HCT116 (cell line): ENCODE data around the gene APIP. TPM values are rescaled to one million over a fixed set of nuclear protein-coding genes. Genes with fewer than 3 reads are reported as not detected.

ENCODE experiments used
- ATAC-seq: fragments of 200-7000 bp; cut with Tn5 transposase; 2 replicates; pipeline ENCODE4 v1.9.1; 2020; ENCODE audit warnings: mild to moderate bottlenecking, moderate library complexity
- BruUV-seq: library from RNA; stranded (reverse); fragments of 400-500 nt; replicated peaks from 2 replicates; lab custom pipeline; 2021; lab: Mats Ljungman, UMichigan
- CTCF ChIA-PET: fragments of 300-600 bp; sonication (Branson Sonifier 250); formaldehyde crosslinking; loops from one replicate; lab custom pipeline; 2021; ENCODE audit warnings: antibody characterized with exemption; lab: Charles Lee
- POLR2A ChIA-PET: fragments of 300-600, 350-600 bp; sonication (Branson Sonifier 250); formaldehyde crosslinking; loops from one replicate; lab custom pipeline; 2021; ENCODE audit warnings: antibody characterized with exemption; lab: Charles Lee
- RAD21 ChIA-PET, 2 experiments: fragments of 300-600 bp; sonication (Branson Sonifier 250); formaldehyde crosslinking; loops; one replicate each; lab custom pipeline; 2023; ENCODE audit warnings: low total read pairs in 2 of 2; ENCODE audit not compliant: uncharacterized antibody in 2 of 2, unreplicated experiment in 2 of 2, low non-redundant PET in 1 of 2; lab: Charles Lee
- DNase-seq: peaks from one replicate; pipeline ENCODE4 v3.0.0-alpha.2; 2010; ENCODE audit warnings: low read depth, low spot score
- H2AFZ ChIP-seq: fragments of 200-600 bp; shearing (Covaris generic), sonication (generic); 2 replicates; pipeline ENCODE4 v1.6.1; 2017; ENCODE audit warnings: low read depth, mixed run types, mixed read lengths, antibody characterized with exemption, low read length; ENCODE audit not compliant: poor library complexity, severe bottlenecking
- H3K27ac ChIP-seq: 2 replicates; pipeline ENCODE4 v1.5.1; 2012; ENCODE audit warnings: low read depth, low read length
- H3K27me3 ChIP-seq: fragments of 200-600 bp; sonication (generic); 2 replicates; pipeline ENCODE4 v1.6.1; 2016; ENCODE audit warnings: mixed run types, low read length, mixed read lengths; ENCODE audit not compliant: insufficient read depth
- H3K36me3 ChIP-seq, 2 experiments: fragments of 200-500 bp in 1 of 2; fragments of 200-600 bp in 1 of 2; sonication (Bioruptor generic) in 1 of 2; sonication (generic) in 1 of 2; 2 replicates each; pipeline versions ENCODE4 v1.5.1 to v1.6.1; 2014 to 2016; ENCODE audit warnings: low read length in 2 of 2, inconsistent platforms in 1 of 2, mixed read lengths in 1 of 2, mixed run types in 1 of 2; ENCODE audit not compliant: insufficient read depth in 2 of 2, control insufficient read depth in 1 of 2
- H3K4me1 ChIP-seq, 2 experiments: fragments of 200-600 bp in 1 of 2; sonication (generic) in 1 of 2; 2 replicates each; pipeline versions ENCODE4 v1.5.1 to v1.6.1; 2012 to 2017; ENCODE audit warnings: low read length in 2 of 2, inconsistent platforms in 1 of 2, mild to moderate bottlenecking in 1 of 2, mixed read lengths in 1 of 2, mixed run types in 1 of 2, moderate library complexity in 1 of 2; ENCODE audit not compliant: insufficient read depth in 2 of 2, control insufficient read depth in 1 of 2
- H3K4me2 ChIP-seq: fragments of 200-600 bp; sonication (generic); 2 replicates; pipeline ENCODE4 v1.6.1; 2017; ENCODE audit warnings: mixed run types, low read length, mixed read lengths
- H3K4me3 ChIP-seq, 2 experiments: fragments of 200-600 bp in 1 of 2; sonication (generic) in 1 of 2; replicated peaks in 1 of 2; 2 replicates each; pipeline ENCODE4 v1.5.1; 2011 to 2016; ENCODE audit warnings: low read length in 2 of 2, control low read depth in 1 of 2, low read depth in 1 of 2, mild to moderate bottlenecking in 1 of 2, mixed read lengths in 1 of 2, mixed run types in 1 of 2
- H3K79me2 ChIP-seq: fragments of 200-600 bp; sonication (generic); 2 replicates; pipeline ENCODE4 v1.6.1; 2017; ENCODE audit warnings: mild to moderate bottlenecking, mixed run types, low read length, moderate library complexity, mixed read lengths; ENCODE audit not compliant: insufficient read depth
- H3K9ac ChIP-seq: fragments of 200-600 bp; sonication (generic); 2 replicates; pipeline ENCODE4 v1.6.1; 2016; ENCODE audit warnings: low read length, mixed read lengths
- H3K9me2 ChIP-seq: fragments of 200-600 bp; sonication (generic), shearing (Covaris generic); 2 replicates; pipeline ENCODE4 v1.6.1; 2017; ENCODE audit warnings: mixed run types, mild to moderate bottlenecking, moderate library complexity; ENCODE audit not compliant: insufficient read depth
- H3K9me3 ChIP-seq, 2 experiments: fragments of 200-500 bp in 1 of 2; fragments of 200-600 bp in 1 of 2; sonication (Bioruptor generic) in 1 of 2; sonication (generic) in 1 of 2; 2 replicates each; pipeline ENCODE4 v1.6.1; 2014 to 2017; ENCODE audit warnings: low read length in 2 of 2, mixed read lengths in 2 of 2, inconsistent platforms in 1 of 2, low read depth in 1 of 2, mild to moderate bottlenecking in 1 of 2, mixed run types in 1 of 2, moderate library complexity in 1 of 2; ENCODE audit not compliant: control insufficient read depth in 1 of 2, insufficient read depth in 1 of 2
- H4K20me1 ChIP-seq: fragments of 200-600 bp; sonication (generic), shearing (Covaris generic); 2 replicates; pipeline ENCODE4 v1.6.1; 2017; ENCODE audit warnings: mixed run types, mild to moderate bottlenecking, moderate library complexity; ENCODE audit not compliant: insufficient read depth
- CBX3 ChIP-seq: IDR thresholded peaks from 2 replicates; pipeline ENCODE4 v1.6.1; 2012; ENCODE audit warnings: low read depth
- CEBPB ChIP-seq: IDR thresholded peaks from 2 replicates; pipeline ENCODE4 v1.6.1; 2012; ENCODE audit warnings: low read depth
- ELF1 ChIP-seq: IDR thresholded peaks from 2 replicates; pipeline ENCODE4 v1.6.1; 2012; ENCODE audit warnings: low read depth, borderline replicate concordance
- EZH2 ChIP-seq: fragments of 200-600 bp; sonication (generic); IDR thresholded peaks from 2 replicates; pipeline ENCODE4 v1.6.1; 2017; ENCODE audit warnings: antibody characterized with exemption, mixed run types
- FOSL1 ChIP-seq: IDR thresholded peaks from 2 replicates; pipeline ENCODE4 v1.6.1; 2012; ENCODE audit warnings: low read depth
- JUND ChIP-seq: IDR thresholded peaks from 2 replicates; pipeline ENCODE4 v1.6.1; 2012
- POLR2A ChIP-seq: IDR thresholded peaks from 2 replicates; pipeline ENCODE4 v1.7.0; 2011; ENCODE audit warnings: borderline replicate concordance; ENCODE audit not compliant: insufficient read depth, insufficient read length; ENCODE audit errors: extremely low read depth
- SIN3A ChIP-seq: IDR thresholded peaks from 2 replicates; pipeline ENCODE4 v1.6.1; 2012; ENCODE audit warnings: low read depth
- SRF ChIP-seq: IDR thresholded peaks from 2 replicates; pipeline ENCODE4 v1.6.1; 2012; ENCODE audit warnings: low read depth
- TCF7L2 ChIP-seq: IDR thresholded peaks from 2 replicates; pipeline ENCODE4 v1.7.0; 2011; ENCODE audit warnings: borderline replicate concordance, inconsistent platforms; ENCODE audit not compliant: insufficient read depth, insufficient read length; ENCODE audit errors: extremely low read depth
- YY1 ChIP-seq: IDR thresholded peaks from 2 replicates; pipeline ENCODE4 v1.6.1; 2011; ENCODE audit warnings: low read length, low read depth, moderate library complexity, mild to moderate bottlenecking; ENCODE audit not compliant: insufficient replicate concordance; ENCODE audit errors: extremely low read depth
- intact Hi-C: fragments of 100-400 bp; cut with micrococcal nuclease; formaldehyde crosslinking; loops from 2 replicates; pipeline ENCODE4 v1.10.0; 2022
- total RNA-seq: library from RNA; stranded (reverse); gene quantifications from one replicate; pipeline ENCODE4 v1.2.1, GENCODE V29; 2021; ENCODE audit not compliant: unreplicated experiment
- TF ChIP-seq, protein P1 (sequence below): IDR thresholded peaks from 2 replicates; pipeline ENCODE4 v1.6.1; 2012; ENCODE audit warnings: low read depth
- TF ChIP-seq, protein P2 (sequence below): IDR thresholded peaks from 2 replicates; pipeline ENCODE4 v1.6.1; 2012

Gene APIP
- total RNA-seq, 1 experiment from 2014 or later, result 41.2 TPM

DNA sequence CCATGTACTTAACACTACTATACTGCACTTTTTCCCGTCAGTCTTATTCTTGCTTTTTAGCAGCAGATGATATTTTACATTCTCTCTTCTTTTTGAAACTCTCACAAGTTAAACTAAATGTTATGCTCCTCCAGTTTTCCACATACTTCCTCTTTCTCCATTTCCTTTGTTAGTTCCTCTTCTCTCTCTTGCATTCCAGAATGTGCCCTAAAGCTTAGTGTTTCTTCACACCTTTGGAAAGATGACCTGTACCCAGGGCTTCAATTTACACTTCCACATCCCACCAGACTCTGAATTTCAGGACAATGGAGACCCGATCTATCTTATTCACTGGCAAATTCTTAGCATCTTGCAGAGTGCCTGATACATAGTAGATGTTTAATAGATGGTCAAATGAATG is 51.8 kb downstream of the APIP start:
- no peak overlapping the region for H2AFZ ChIP-seq
- no peak overlapping the region for H3K4me3 ChIP-seq
- no peak overlapping the region for H3K4me2 ChIP-seq
- POLR2A ChIA-PET, result no interaction called here
- no TSS peak for BruUV-seq
- H4K20me1 ChIP-seq, result no peaks in the 10 kb centered on the region
- no peak for ATAC-seq
- no peak for DNase-seq
- TF ChIP-seq CBX3 (no peak), YY1 (no peak), SRF (no peak), TCF7L2 (no peak), JUND (no peak), ELF1 (no peak), FOSL1 (no peak), EZH2 (no peak), POLR2A (no peak), SIN3A (no peak), CEBPB (no peak)
- TF ChIP-seq, protein P1, sequence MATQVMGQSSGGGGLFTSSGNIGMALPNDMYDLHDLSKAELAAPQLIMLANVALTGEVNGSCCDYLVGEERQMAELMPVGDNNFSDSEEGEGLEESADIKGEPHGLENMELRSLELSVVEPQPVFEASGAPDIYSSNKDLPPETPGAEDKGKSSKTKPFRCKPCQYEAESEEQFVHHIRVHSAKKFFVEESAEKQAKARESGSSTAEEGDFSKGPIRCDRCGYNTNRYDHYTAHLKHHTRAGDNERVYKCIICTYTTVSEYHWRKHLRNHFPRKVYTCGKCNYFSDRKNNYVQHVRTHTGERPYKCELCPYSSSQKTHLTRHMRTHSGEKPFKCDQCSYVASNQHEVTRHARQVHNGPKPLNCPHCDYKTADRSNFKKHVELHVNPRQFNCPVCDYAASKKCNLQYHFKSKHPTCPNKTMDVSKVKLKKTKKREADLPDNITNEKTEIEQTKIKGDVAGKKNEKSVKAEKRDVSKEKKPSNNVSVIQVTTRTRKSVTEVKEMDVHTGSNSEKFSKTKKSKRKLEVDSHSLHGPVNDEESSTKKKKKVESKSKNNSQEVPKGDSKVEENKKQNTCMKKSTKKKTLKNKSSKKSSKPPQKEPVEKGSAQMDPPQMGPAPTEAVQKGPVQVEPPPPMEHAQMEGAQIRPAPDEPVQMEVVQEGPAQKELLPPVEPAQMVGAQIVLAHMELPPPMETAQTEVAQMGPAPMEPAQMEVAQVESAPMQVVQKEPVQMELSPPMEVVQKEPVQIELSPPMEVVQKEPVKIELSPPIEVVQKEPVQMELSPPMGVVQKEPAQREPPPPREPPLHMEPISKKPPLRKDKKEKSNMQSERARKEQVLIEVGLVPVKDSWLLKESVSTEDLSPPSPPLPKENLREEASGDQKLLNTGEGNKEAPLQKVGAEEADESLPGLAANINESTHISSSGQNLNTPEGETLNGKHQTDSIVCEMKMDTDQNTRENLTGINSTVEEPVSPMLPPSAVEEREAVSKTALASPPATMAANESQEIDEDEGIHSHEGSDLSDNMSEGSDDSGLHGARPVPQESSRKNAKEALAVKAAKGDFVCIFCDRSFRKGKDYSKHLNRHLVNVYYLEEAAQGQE, result no peak
- TF ChIP-seq, protein P2, sequence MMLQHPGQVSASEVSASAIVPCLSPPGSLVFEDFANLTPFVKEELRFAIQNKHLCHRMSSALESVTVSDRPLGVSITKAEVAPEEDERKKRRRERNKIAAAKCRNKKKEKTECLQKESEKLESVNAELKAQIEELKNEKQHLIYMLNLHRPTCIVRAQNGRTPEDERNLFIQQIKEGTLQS, result no peak
- TF ChIP-seq, all 23 proteins: peak for 0
- Histone ChIP-seq H3K36me3 (no peaks in the 10 kb centered on the region), H3K4me1 (peaks cover 0 to 8% of the 10 kb centered on the region in 2 experiments; a peak in 1 of 4 replicates), H3K27me3 (no peaks in the 10 kb centered on the region), H3K9ac (no peak overlapping the region), H3K27ac (no peak overlapping the region), H3K79me2 (no peaks in the 10 kb centered on the region), H3K9me3 (no peaks in the 10 kb centered on the region; a peak in 1 of 4 replicates), H3K9me2 (no peaks in the 10 kb centered on the region)
- ChIA-PET CTCF (no interaction called here), RAD21 (no interaction called here)
- intact Hi-C loops, result no loop called here
